T-helper 17 cell (primary cell): ENCODE measurements around the gene MYO7B. TPM values are rescaled to one million over a fixed set of nuclear protein-coding genes. Genes with fewer than 3 reads are reported as not detected.
A peak's percentile ranks its signal among the peaks of the same experiment; 100 is the strongest.

ENCODE experiments used
- ATAC-seq: fragments of 150-1000 bp; cut with Tn5 transposase; 2 replicates; pipeline ENCODE4 v1.10.0; 2021; ENCODE audit warnings: mild to moderate bottlenecking, moderate library complexity
- DNase-seq, 3 donors: peaks; one replicate each; pipeline versions ENCODE4 v3.0.0 to v3.0.0-alpha.2; 2020 to 2021
- H3K9me3 ChIP-seq: one replicate; pipeline ENCODE4 v1.7.0; 2013; ENCODE audit warnings: low read length, mild to moderate bottlenecking; ENCODE audit not compliant: control insufficient read depth, poor library complexity, severe bottlenecking
- H3K27ac Mint-ChIP-seq: one replicate; pipeline ENCODE4 v1.8.0; 2022; ENCODE audit warnings: mild to moderate bottlenecking, moderate library complexity, mixed read lengths
- H3K27me3 Mint-ChIP-seq: one replicate; pipeline ENCODE4 v1.8.0; 2022; ENCODE audit warnings: mixed read lengths
- H3K36me3 Mint-ChIP-seq: one replicate; pipeline ENCODE4 v1.8.0; 2022; ENCODE audit warnings: low read depth, mixed read lengths
- H3K4me1 Mint-ChIP-seq: one replicate; pipeline ENCODE4 v1.8.0; 2022; ENCODE audit warnings: mild to moderate bottlenecking, mixed read lengths
- H3K4me3 Mint-ChIP-seq: one replicate; pipeline ENCODE4 v1.8.0; 2022; ENCODE audit warnings: mild to moderate bottlenecking, moderate library complexity, mixed read lengths
- total RNA-seq, 4 donors: library from RNA in 2 of 4; stranded (reverse) in 2 of 4; gene quantifications; one replicate each; pipeline ENCODE4 v1.2.3 and lab custom pipeline; 2022 to 2026

The MYO7B gene
- total RNA-seq (under 1 TPM; 0.23 to 0.75 TPM), total RNA-seq (lab: John Stamatoyannopoulos, UW) (0 to 0.08 reads per million in 2 donors)

- H3K4me1 Mint-ChIP-seq, result no peaks in the 10 kb centered on the region
- no peak within 1 kb of the TSS for H3K4me3 Mint-ChIP-seq
- H3K27me3 Mint-ChIP-seq, result peaks cover 38% of the 10 kb centered on the region
- peaks cover 7% of the 10 kb centered on the region for H3K36me3 Mint-ChIP-seq
- ATAC-seq, result no peak
- no peaks in the 10 kb centered on the region for H3K9me3 ChIP-seq
- H3K27ac Mint-ChIP-seq, result no peak within 1 kb of the TSS
- no peak for DNase-seq
Observed at GRCh38 chr2:127535422-127535901, at the start of gene MYO7B. MYO7B (plus strand) TSS chr2:127535683; CDS start chr2:127559723, 24,040 bp downstream.

GRCh38 chr2:127485694-127486071, 49.8 kb upstream of the MYO7B start:
- no peaks in the 10 kb centered on the region for H3K9me3 ChIP-seq
- peak overlapping the region; percentile 45 for H3K4me3 Mint-ChIP-seq
- no peaks in the 10 kb centered on the region for H3K27me3 Mint-ChIP-seq
- H3K36me3 Mint-ChIP-seq, result peaks cover 25% of the 10 kb centered on the region
- ATAC-seq (peak; percentile 25), DNase-seq (no peak)
- H3K4me1 Mint-ChIP-seq, result peaks cover 25% of the 10 kb centered on the region
- peak overlapping the region; percentile 90 for H3K27ac Mint-ChIP-seq

GRCh38 chr2:127486247-127487058, 49.0 kb upstream of the MYO7B start:
- ATAC-seq, result no peak

GRCh38 chr2:127490283-127490682, 45.2 kb upstream of the MYO7B start:
- DNase-seq, result no peak
- Mint-ChIP-seq H3K4me3 (no peak overlapping the region), H3K4me1 (peaks cover 23% of the 10 kb centered on the region), H3K27me3 (no peaks in the 10 kb centered on the region), H3K36me3 (peaks cover 24% of the 10 kb centered on the region), H3K27ac (no peak overlapping the region)
- ATAC-seq, result no peak
- H3K9me3 ChIP-seq, result no peaks in the 10 kb centered on the region

More at GRCh38 chr2:127486247-127487058, 49.0 kb upstream of the MYO7B start:
- H3K27me3 Mint-ChIP-seq, result no peaks in the 10 kb centered on the region
- no peaks in the 10 kb centered on the region for H3K9me3 ChIP-seq
- DNase-seq, result no peak
- H3K36me3 Mint-ChIP-seq, result peaks cover 25% of the 10 kb centered on the region
- peak overlapping the region; percentile 9 for H3K4me3 Mint-ChIP-seq
- H3K27ac Mint-ChIP-seq, result peak overlapping the region; percentile 90
- H3K4me1 Mint-ChIP-seq, result peaks cover 25% of the 10 kb centered on the region

GRCh38 chr2:127498386-127498785, 37.1 kb upstream of the MYO7B start:
- DNase-seq (no peak), ATAC-seq (no peak)
- no peaks in the 10 kb centered on the region for H3K27me3 Mint-ChIP-seq
- peak overlapping the region; percentile 63 for H3K27ac Mint-ChIP-seq
- H3K4me1 Mint-ChIP-seq, result peaks cover 18% of the 10 kb centered on the region
- no peak overlapping the region for H3K4me3 Mint-ChIP-seq
- peaks cover 19% of the 10 kb centered on the region for H3K36me3 Mint-ChIP-seq
- no peaks in the 10 kb centered on the region for H3K9me3 ChIP-seq

- H3K9me3 ChIP-seq, result no peaks in the 10 kb centered on the region
- ATAC-seq (no peak), DNase-seq (no peak)
- Mint-ChIP-seq H3K27ac (peak overlapping the region; percentile 90), H3K4me3 (no peak overlapping the region), H3K27me3 (no peaks in the 10 kb centered on the region), H3K36me3 (peaks cover 22% of the 10 kb centered on the region), H3K4me1 (peaks cover 20% of the 10 kb centered on the region)
Observed at GRCh38 chr2:127503491-127503890, 32.0 kb upstream of the MYO7B start.

- peak overlapping the region; percentile 69 for H3K27ac Mint-ChIP-seq
- ATAC-seq, result no peak
- peaks cover 24% of the 10 kb centered on the region for H3K4me1 Mint-ChIP-seq
- peaks cover 22% of the 10 kb centered on the region for H3K36me3 Mint-ChIP-seq
- H3K27me3 Mint-ChIP-seq, result no peaks in the 10 kb centered on the region
- H3K4me3 Mint-ChIP-seq, result no peak overlapping the region
- H3K9me3 ChIP-seq, result no peaks in the 10 kb centered on the region
- no peak for DNase-seq
Observed at GRCh38 chr2:127504552-127505430, 30.7 kb upstream of the MYO7B start.

GRCh38 chr2:127506510-127506909, 29.0 kb upstream of the MYO7B start:
- peak overlapping the region; percentile 32 for H3K27ac Mint-ChIP-seq
- peaks cover 35% of the 10 kb centered on the region for H3K4me1 Mint-ChIP-seq
- H3K9me3 ChIP-seq, result no peaks in the 10 kb centered on the region
- peaks cover 20% of the 10 kb centered on the region for H3K36me3 Mint-ChIP-seq
- no peak overlapping the region for H3K4me3 Mint-ChIP-seq
- ATAC-seq, result no peak
- DNase-seq, result no peak
- H3K27me3 Mint-ChIP-seq, result no peaks in the 10 kb centered on the region

GRCh38 chr2:127508023-127508630, 27.4 kb upstream of the MYO7B start:
- no peak overlapping the region for H3K27ac Mint-ChIP-seq
- H3K9me3 ChIP-seq, result no peaks in the 10 kb centered on the region
- peaks cover 44% of the 10 kb centered on the region for H3K4me1 Mint-ChIP-seq
- ATAC-seq (no peak), DNase-seq (no peak)
- no peak overlapping the region for H3K4me3 Mint-ChIP-seq
- H3K27me3 Mint-ChIP-seq, result no peaks in the 10 kb centered on the region
- peaks cover 11% of the 10 kb centered on the region for H3K36me3 Mint-ChIP-seq

- Mint-ChIP-seq H3K4me1 (peaks cover 43% of the 10 kb centered on the region), H3K27ac (no peak overlapping the region), H3K4me3 (no peak overlapping the region), H3K27me3 (no peaks in the 10 kb centered on the region), H3K36me3 (peaks cover 8% of the 10 kb centered on the region)
- ATAC-seq, result no peak
- no peaks in the 10 kb centered on the region for H3K9me3 ChIP-seq
- no peak for DNase-seq
Observed at GRCh38 chr2:127508631-127509034, 26.9 kb upstream of the MYO7B start.

GRCh38 chr2:127510073-127510472, 25.4 kb upstream of the MYO7B start:
- Mint-ChIP-seq H3K4me1 (peaks cover 50% of the 10 kb centered on the region), H3K27ac (no peak overlapping the region), H3K27me3 (no peaks in the 10 kb centered on the region), H3K36me3 (peaks cover 8% of the 10 kb centered on the region), H3K4me3 (no peak overlapping the region)
- DNase-seq (no peak), ATAC-seq (no peak)
- no peaks in the 10 kb centered on the region for H3K9me3 ChIP-seq

- no peaks in the 10 kb centered on the region for H3K9me3 ChIP-seq
- H3K4me1 Mint-ChIP-seq, result peaks cover 58% of the 10 kb centered on the region
- DNase-seq (no peak), ATAC-seq (no peak)
- no peaks in the 10 kb centered on the region for H3K27me3 Mint-ChIP-seq
- H3K36me3 Mint-ChIP-seq, result peaks cover 11% of the 10 kb centered on the region
- H3K4me3 Mint-ChIP-seq, result peak overlapping the region; percentile 7
- peak overlapping the region; percentile 81 for H3K27ac Mint-ChIP-seq
Observed at GRCh38 chr2:127511090-127511695, 24.3 kb upstream of the MYO7B start.
